Neural progenitor cell (in vitro differentiated cells): ENCODE measurements around the gene ADCY5. TPM values are rescaled to one million over a fixed set of nuclear protein-coding genes. Genes with fewer than 3 reads are reported as not detected.

Experiments
- DNase-seq: peaks from one replicate; pipeline ENCODE4 v3.0.0-alpha.2; 2016; ENCODE audit warnings: low spot score
- H2AFZ ChIP-seq: fragments of 200-600 bp; sonication (generic); replicated peaks from 2 replicates; pipeline ENCODE4 v1.6.1; 2016; ENCODE audit warnings: antibody characterized with exemption
- H3F3A ChIP-seq: fragments of 200-600 bp; sonication (generic); 2 replicates; pipeline ENCODE4 v1.6.1; 2016; ENCODE audit warnings: antibody characterized with exemption, low read depth
- H3K27ac ChIP-seq: fragments of 200-600 bp; sonication (generic); 2 replicates; pipeline ENCODE4 v1.5.1; 2016; ENCODE audit warnings: mild to moderate bottlenecking
- H3K27me3 ChIP-seq: fragments of 200-600 bp; sonication (generic); 2 replicates; pipeline ENCODE4 v1.6.1; 2016; ENCODE audit warnings: mild to moderate bottlenecking, moderate library complexity
- H3K36me3 ChIP-seq: fragments of 200-600 bp; sonication (generic); 2 replicates; pipeline ENCODE4 v1.5.1; 2016
- H3K4me1 ChIP-seq: fragments of 200-600 bp; sonication (generic); 2 replicates; pipeline ENCODE4 v1.6.1; 2016; ENCODE audit warnings: mixed run types
- H3K4me2 ChIP-seq: fragments of 200-600 bp; sonication (generic); 2 replicates; pipeline ENCODE4 v1.6.1; 2016
- H3K4me3 ChIP-seq: fragments of 200-600 bp; sonication (generic); 2 replicates; pipeline ENCODE4 v1.5.1; 2016
- H3K79me2 ChIP-seq: fragments of 200-600 bp; sonication (generic); 2 replicates; pipeline ENCODE4 v1.6.1; 2016; ENCODE audit warnings: low read depth
- H3K9ac ChIP-seq: fragments of 200-600 bp; sonication (generic); 2 replicates; pipeline ENCODE4 v1.6.1; 2016
- H3K9me3 ChIP-seq: fragments of 200-600 bp; sonication (generic); 2 replicates; pipeline ENCODE4 v1.5.1; 2016; ENCODE audit warnings: low read depth
- H4K20me1 ChIP-seq: fragments of 200-600 bp; sonication (generic); 2 replicates; pipeline ENCODE4 v1.6.1; 2016; ENCODE audit warnings: low read depth
- H3K27ac Mint-ChIP-seq: 3 replicates; pipeline ENCODE4 v1.8.0; 2021; ENCODE audit warnings: mixed read lengths
- H3K27me3 Mint-ChIP-seq: 2 replicates; pipeline ENCODE4 v1.8.0; 2022; ENCODE audit warnings: low read depth, mild to moderate bottlenecking, inconsistent platforms, moderate library complexity, mixed read lengths; ENCODE audit not compliant: insufficient read depth
- H3K36me3 Mint-ChIP-seq: 3 replicates; pipeline ENCODE4 v1.8.0; 2021; ENCODE audit warnings: mixed read lengths
- H3K4me1 Mint-ChIP-seq: 3 replicates; pipeline ENCODE4 v1.8.0; 2021; ENCODE audit warnings: mixed read lengths
- H3K4me3 Mint-ChIP-seq: 3 replicates; pipeline ENCODE4 v1.8.0; 2021; ENCODE audit warnings: mild to moderate bottlenecking, moderate library complexity, mixed read lengths
- H3K9me3 Mint-ChIP-seq: 3 replicates; pipeline ENCODE4 v1.8.0; 2020; ENCODE audit warnings: mixed read lengths
- CTCF ChIP-seq: fragments of 200-600 bp; sonication (generic); IDR thresholded peaks from 2 replicates; pipeline ENCODE4 v1.5.1; 2017; ENCODE audit warnings: antibody characterized with exemption, mild to moderate bottlenecking
- EZH2 ChIP-seq: fragments of 200-600 bp; sonication (generic); IDR thresholded peaks from 2 replicates; pipeline ENCODE4 v1.6.1; 2017; ENCODE audit warnings: antibody characterized with exemption, mild to moderate bottlenecking, moderate library complexity
- EZH2phosphoT487 ChIP-seq: fragments of 200-600 bp; sonication (generic); IDR thresholded peaks from 2 replicates; pipeline ENCODE4 v1.6.1; 2017; ENCODE audit warnings: antibody characterized with exemption
- total RNA-seq: library from RNA; depleted of rRNA; stranded (reverse); fragments of >200 nt; gene quantifications from 2 replicates; pipeline ENCODE4 v1.2.3, GENCODE V29; 2015; ENCODE audit warnings: low replicate concordance

ADCY5 gene
- total RNA-seq, 1 donor from 2014 or later, result 1.6 TPM

- Mint-ChIP-seq H3K4me3 (no peak overlapping the region), H3K36me3 (no peaks in the 10 kb centered on the region), H3K4me1 (no peaks in the 10 kb centered on the region), H3K27me3 (peaks cover 4% of the 10 kb centered on the region), H3K9me3 (no peaks in the 10 kb centered on the region), H3K27ac (no peak overlapping the region)
- no peak overlapping the region for H3K4me3 ChIP-seq
- H3K4me2 ChIP-seq, result no peak overlapping the region
- no peaks in the 10 kb centered on the region for H3K27me3 ChIP-seq
- H3F3A ChIP-seq, result no peaks in the 10 kb centered on the region
- no peak overlapping the region for H2AFZ ChIP-seq
- no peak overlapping the region for H3K9ac ChIP-seq
- no peak overlapping the region for H3K27ac ChIP-seq
- no peaks in the 10 kb centered on the region for H4K20me1 ChIP-seq
- TF ChIP-seq CTCF (no peak), EZH2 (no peak), EZH2phosphoT487 (no peak)
- no peaks in the 10 kb centered on the region for H3K79me2 ChIP-seq
- no peak for DNase-seq
- no peaks in the 10 kb centered on the region for H3K9me3 ChIP-seq
- no peaks in the 10 kb centered on the region for H3K36me3 ChIP-seq
- no peaks in the 10 kb centered on the region for H3K4me1 ChIP-seq
Measured at GRCh38 chr3:123300056-123300455, 148.8 kb downstream of the ADCY5 start.

GRCh38 chr3:123299581-123299980 lies 149.3 kb downstream of the ADCY5 start:
- no peaks in the 10 kb centered on the region for H3K4me1 Mint-ChIP-seq
- no peaks in the 10 kb centered on the region for H3K4me1 ChIP-seq
- H3K36me3 Mint-ChIP-seq, result no peaks in the 10 kb centered on the region
- H3K9ac ChIP-seq, result no peak overlapping the region
- H3K4me3 ChIP-seq, result no peak overlapping the region
- H3F3A ChIP-seq, result no peaks in the 10 kb centered on the region
- H3K9me3 Mint-ChIP-seq, result no peaks in the 10 kb centered on the region
- no peak overlapping the region for H2AFZ ChIP-seq
- H3K27me3 Mint-ChIP-seq, result peaks cover 7% of the 10 kb centered on the region
- H3K79me2 ChIP-seq, result no peaks in the 10 kb centered on the region
- no peaks in the 10 kb centered on the region for H3K27me3 ChIP-seq
- H3K9me3 ChIP-seq, result no peaks in the 10 kb centered on the region
- no peak for DNase-seq
- no peak overlapping the region for H3K4me3 Mint-ChIP-seq
- no peaks in the 10 kb centered on the region for H3K36me3 ChIP-seq
- no peak overlapping the region for H3K4me2 ChIP-seq
- H3K27ac Mint-ChIP-seq, result no peak overlapping the region
- H3K27ac ChIP-seq, result no peak overlapping the region
- H4K20me1 ChIP-seq, result no peaks in the 10 kb centered on the region
- TF ChIP-seq EZH2phosphoT487 (no peak), EZH2 (no peak), CTCF (no peak)

GRCh38 chr3:123298903-123299302 lies 150.0 kb downstream of the ADCY5 start:
- Histone ChIP-seq H3K4me1 (no peaks in the 10 kb centered on the region), H3K27me3 (no peaks in the 10 kb centered on the region), H3K9ac (no peak overlapping the region), H3K4me2 (no peak overlapping the region), H3F3A (no peaks in the 10 kb centered on the region), H2AFZ (no peak overlapping the region), H3K36me3 (no peaks in the 10 kb centered on the region), H3K27ac (no peak overlapping the region), H4K20me1 (no peaks in the 10 kb centered on the region), H3K79me2 (no peaks in the 10 kb centered on the region), H3K9me3 (no peaks in the 10 kb centered on the region), H3K4me3 (no peak overlapping the region)
- Mint-ChIP-seq H3K36me3 (no peaks in the 10 kb centered on the region), H3K4me1 (no peaks in the 10 kb centered on the region), H3K27ac (no peak overlapping the region), H3K27me3 (peaks cover 9% of the 10 kb centered on the region), H3K4me3 (no peak overlapping the region), H3K9me3 (no peaks in the 10 kb centered on the region)
- no peak for TF ChIP-seq CTCF
- no peak for TF ChIP-seq EZH2phosphoT487
- TF ChIP-seq EZH2, result no peak
- DNase-seq, result no peak

DNA sequence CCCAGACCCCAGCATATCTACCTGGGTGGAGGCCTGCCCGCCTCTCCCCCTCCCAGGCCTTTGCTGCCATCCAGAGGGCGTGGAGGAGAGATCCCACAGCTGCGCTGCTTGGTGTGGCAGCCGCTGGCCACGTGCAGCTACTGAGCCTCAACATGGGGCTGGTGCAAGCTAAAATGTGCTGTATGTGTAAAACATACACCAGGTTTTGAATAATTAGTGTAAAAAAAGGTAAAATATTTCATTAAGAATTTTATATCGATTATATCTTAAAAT lies 151.3 kb downstream of the ADCY5 start:
- Mint-ChIP-seq H3K27me3 (peaks cover 11% of the 10 kb centered on the region), H3K36me3 (no peaks in the 10 kb centered on the region), H3K4me3 (no peak overlapping the region), H3K4me1 (no peaks in the 10 kb centered on the region), H3K27ac (no peak overlapping the region), H3K9me3 (no peaks in the 10 kb centered on the region)
- no peaks in the 10 kb centered on the region for H3K9me3 ChIP-seq
- no peak overlapping the region for H3K9ac ChIP-seq
- no peak overlapping the region for H3K4me3 ChIP-seq
- no peak overlapping the region for H3K27ac ChIP-seq
- TF ChIP-seq CTCF (peak; percentile 39), EZH2 (no peak), EZH2phosphoT487 (no peak)
- no peaks in the 10 kb centered on the region for H3K36me3 ChIP-seq
- no peak overlapping the region for H3K4me2 ChIP-seq
- H3K4me1 ChIP-seq, result no peaks in the 10 kb centered on the region
- no peaks in the 10 kb centered on the region for H3K27me3 ChIP-seq
- no peaks in the 10 kb centered on the region for H4K20me1 ChIP-seq
- H3F3A ChIP-seq, result no peaks in the 10 kb centered on the region
- H2AFZ ChIP-seq, result no peak overlapping the region
- H3K79me2 ChIP-seq, result no peaks in the 10 kb centered on the region
- peak; percentile 34 for DNase-seq
